ENCODE results near the gene AP1S3.

AP1S3 gene

DNA sequence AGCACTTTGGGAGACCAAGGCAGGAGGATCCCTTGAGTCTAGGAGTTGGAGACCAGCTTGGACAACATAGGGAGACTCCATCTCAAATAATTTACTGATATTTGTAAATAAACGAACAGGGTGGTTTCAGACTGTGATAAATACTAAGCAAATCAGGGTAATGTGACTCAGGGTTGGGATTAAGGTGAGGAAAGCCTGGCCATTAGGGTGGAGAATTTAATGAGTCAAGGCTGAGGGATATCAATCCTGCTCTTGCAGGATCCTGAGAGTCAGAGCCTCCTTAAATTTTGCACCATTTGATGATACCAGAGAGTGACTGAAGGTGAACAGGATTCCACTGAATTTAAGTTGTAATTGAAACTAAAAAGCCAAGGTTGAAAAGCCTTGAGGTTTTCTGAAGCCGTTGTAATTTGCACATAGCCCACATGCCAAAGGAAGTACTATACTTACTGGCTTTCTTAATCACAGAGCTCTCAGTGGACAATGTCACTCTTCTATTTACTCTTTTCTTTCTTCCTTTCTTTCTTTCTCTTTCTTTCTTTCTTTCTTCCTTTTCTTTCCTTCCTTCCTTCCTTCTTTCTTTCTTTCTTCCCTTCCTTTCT is 28.6 kb upstream of the AP1S3 start:
- Mint-ChIP-seq H3K36me3 (ENCODE audit: low read depth) (peaks cover 14% of the 10 kb centered on the region), H3K27ac (no peak overlapping the region), H3K4me1 (no peaks in the 10 kb centered on the region), H3K27me3 (ENCODE audit: low read depth) (no peaks in the 10 kb centered on the region), H3K4me3 (no peak overlapping the region), H3K9me3 (no peaks in the 10 kb centered on the region)
- TF ChIP-seq CTCF (IDR thresholded peaks at IDR 0.05; ENCODE audit: unreplicated experiment in 3 of 3) = no peak

DNA sequence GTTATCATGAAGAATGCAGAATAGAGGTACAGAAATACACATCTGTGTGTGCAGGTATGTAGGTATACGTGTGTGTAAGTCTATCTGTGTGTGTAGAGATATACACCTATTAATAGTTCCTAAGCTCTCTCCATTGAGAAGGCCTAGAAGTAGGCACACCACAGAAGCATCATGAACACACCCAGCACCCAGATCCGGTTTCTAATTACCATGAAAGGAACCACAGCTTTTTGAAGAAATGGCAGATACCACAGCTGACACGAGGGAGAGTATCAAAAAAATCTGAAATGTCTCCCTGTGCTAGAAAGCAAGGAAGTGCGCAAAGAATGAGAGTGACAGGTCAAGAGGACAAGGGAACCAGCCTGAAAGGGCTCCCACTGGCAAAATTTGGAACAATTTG is 27.7 kb upstream of the AP1S3 start:
- Mint-ChIP-seq H3K9me3 (no peaks in the 10 kb centered on the region), H3K4me3 (no peak overlapping the region), H3K27me3 (ENCODE audit: low read depth) (no peaks in the 10 kb centered on the region), H3K4me1 (no peaks in the 10 kb centered on the region), H3K27ac (no peak overlapping the region), H3K36me3 (ENCODE audit: low read depth) (peaks cover 9% of the 10 kb centered on the region)
- TF ChIP-seq CTCF (IDR thresholded peaks at IDR 0.05; ENCODE audit: unreplicated experiment in 3 of 3) = no peak

DNA sequence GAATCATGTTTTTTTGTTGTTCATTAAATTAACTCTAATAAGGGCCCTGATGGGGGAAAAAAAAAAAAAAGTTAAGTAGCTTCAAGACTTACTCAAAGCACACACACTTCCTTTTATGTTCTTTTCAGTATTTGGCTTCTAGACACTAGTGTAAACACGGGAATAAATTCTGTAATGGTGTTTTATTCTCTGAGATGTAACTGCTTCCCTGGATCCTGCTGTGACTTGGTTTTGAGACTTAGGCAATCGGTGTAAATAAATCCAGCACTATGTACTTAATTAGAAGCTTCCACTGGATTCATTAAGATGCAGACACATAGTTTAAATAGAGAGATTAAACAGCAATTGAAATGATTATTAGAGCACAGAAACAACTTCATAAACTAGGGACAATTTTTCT is 26.1 kb upstream of the AP1S3 start:
- H3K4me3 Mint-ChIP-seq = no peak overlapping the region
- no peaks in the 10 kb centered on the region for H3K9me3 Mint-ChIP-seq
- no peak for TF ChIP-seq CTCF (IDR thresholded peaks at IDR 0.05; ENCODE audit: unreplicated experiment in 3 of 3)
- H3K36me3 Mint-ChIP-seq (ENCODE audit: low read depth) = peaks cover 4% of the 10 kb centered on the region
- no peak overlapping the region for H3K27ac Mint-ChIP-seq
- H3K4me1 Mint-ChIP-seq = no peaks in the 10 kb centered on the region
- no peaks in the 10 kb centered on the region for H3K27me3 Mint-ChIP-seq (ENCODE audit: low read depth)

- H3K4me3 Mint-ChIP-seq = no peak overlapping the region
- no peak for TF ChIP-seq CTCF (IDR thresholded peaks at IDR 0.05; ENCODE audit: unreplicated experiment in 3 of 3)
- H3K27me3 Mint-ChIP-seq (ENCODE audit: low read depth) = no peaks in the 10 kb centered on the region
- H3K9me3 Mint-ChIP-seq = no peaks in the 10 kb centered on the region
- H3K27ac Mint-ChIP-seq = peak overlapping the region in 2 of 3 experiments; percentile 25 to 38
- peaks cover 4% of the 10 kb centered on the region for H3K36me3 Mint-ChIP-seq (ENCODE audit: low read depth)
- H3K4me1 Mint-ChIP-seq = no peaks in the 10 kb centered on the region
Observed at GRCh38 chr2:223860809-223861738, 23.7 kb upstream of the AP1S3 start.

DNA sequence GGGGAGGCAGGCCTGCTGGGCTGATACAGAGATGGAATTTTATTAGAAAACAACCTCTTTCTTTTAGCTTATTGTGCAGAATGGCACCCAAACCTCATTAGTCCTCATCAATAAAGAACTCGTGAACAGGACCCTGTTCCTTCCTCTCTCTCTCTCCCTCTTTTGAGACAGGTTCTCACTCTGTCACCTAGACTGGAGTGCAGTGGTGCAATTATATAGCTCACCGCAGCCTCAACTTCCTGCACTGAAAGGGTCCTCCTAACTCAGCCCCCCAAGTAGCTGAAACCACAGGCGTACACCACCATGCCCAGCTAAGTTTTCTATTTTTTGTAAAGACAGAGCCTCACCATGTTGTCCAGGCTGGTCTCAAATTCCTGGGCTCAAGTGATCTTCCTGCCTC is 21.7 kb upstream of the AP1S3 start:
- no peak for TF ChIP-seq CTCF (IDR thresholded peaks at IDR 0.05; ENCODE audit: unreplicated experiment in 3 of 3)
- H3K27me3 Mint-ChIP-seq (ENCODE audit: low read depth) = no peaks in the 10 kb centered on the region
- no peaks in the 10 kb centered on the region for H3K4me1 Mint-ChIP-seq
- H3K36me3 Mint-ChIP-seq (ENCODE audit: low read depth) = peaks cover 4% of the 10 kb centered on the region
- H3K9me3 Mint-ChIP-seq = no peaks in the 10 kb centered on the region
- H3K27ac Mint-ChIP-seq = no peak overlapping the region
- no peak overlapping the region for H3K4me3 Mint-ChIP-seq
